ENCODE results near the gene MCTP1.

DNA sequence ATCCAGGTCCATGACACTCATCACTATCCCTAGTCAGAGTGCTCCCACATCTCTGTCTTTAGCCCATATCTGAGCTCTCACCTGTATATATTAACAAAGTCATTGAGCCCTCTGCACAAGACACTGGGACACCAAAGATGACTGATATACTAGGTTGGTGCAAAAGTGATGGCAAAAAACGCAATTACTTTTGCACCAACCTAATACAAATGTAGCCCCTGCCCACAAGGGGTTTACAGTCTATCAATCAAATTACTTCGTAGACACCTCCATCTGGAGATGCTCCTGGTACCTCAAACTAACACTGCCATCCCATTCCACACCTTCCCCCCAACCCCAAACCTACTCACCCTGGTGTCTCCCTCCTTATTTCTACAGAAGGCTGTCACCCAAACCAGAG lies 194.1 kb downstream of the MCTP1 start:
- no peak for TF ChIP-seq CTCF (conservative IDR thresholded peaks at IDR 0.05; ENCODE audit: low read depth, low read length)
- no peak for TF ChIP-seq EZH2 (IDR thresholded peaks at IDR 0.05; ENCODE audit: low read length, unreplicated experiment)
